Stimulated activated CD4-positive, alpha-beta T cell treated with anti-CD3 and anti-CD28 coated beads, Interleukin-15, amount 100 ng/mL, for 1 hour (primary cell): ENCODE measurements around the gene ADGRF5.

Experiments
- DNase-seq, 2 donors: peaks; one replicate each; pipeline ENCODE4 v3.0.0-alpha.2; 2020; ENCODE audit warnings: low read depth in 1 of 2, low spot score in 1 of 2

The ADGRF5 gene

DNA sequence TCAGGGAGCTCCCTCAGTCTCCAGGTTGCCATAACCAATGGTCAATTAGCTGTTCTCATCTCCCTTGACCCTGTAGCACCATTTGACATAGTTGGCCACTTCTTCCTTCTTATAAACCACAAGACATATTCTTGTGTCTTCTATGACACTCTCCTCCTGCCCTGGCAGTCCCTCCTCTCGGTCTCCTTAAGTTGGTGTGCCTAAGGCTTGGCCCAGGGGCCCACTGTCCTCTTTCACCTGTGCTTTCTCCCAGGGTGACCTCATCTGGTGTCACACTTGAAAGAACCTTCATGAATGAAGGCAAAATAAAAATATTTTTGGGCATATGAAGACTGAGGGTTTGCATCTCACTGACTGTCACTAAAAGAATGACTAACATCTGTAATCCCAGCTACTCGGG is 9.7 kb upstream of the ADGRF5 start:
- DNase-seq: no peak

DNA sequence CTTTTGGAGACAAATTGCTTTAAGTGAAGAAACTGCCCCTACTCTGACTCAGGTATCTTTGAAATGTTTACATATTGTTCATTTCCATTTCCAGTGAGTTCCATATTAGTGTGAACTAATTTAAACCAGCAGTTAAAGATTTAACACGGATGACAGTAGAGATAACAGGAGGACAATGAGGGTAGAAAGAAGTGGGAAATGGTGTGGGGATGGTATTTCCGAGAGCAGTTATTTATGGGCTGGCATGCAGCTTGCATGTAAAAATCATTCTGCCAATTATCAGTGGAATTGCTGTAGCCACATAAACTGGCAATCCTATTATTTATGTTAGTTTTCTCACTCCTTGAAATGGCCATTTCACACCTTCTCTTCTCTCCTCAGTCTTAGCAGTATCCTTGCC is 8.6 kb upstream of the ADGRF5 start:
- DNase-seq: no peak

DNA sequence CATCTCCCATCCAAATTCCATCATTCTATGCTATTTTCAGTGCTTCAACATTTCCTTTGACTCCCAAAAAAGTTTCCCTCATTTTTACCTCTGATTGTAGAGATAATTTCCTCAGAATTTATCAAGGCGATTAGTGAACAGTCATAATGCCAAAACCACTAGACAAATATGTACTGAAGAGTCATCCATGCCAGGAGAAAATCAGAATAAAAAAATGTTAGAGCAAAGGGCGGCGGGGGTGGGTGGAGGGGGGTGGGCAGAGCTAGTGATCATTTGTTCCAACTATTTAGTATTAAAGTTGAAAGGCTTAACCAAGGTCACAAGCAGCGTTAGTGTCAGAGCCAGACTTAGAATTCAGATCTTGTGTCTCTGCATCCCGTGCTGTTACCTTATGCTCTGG is 5.3 kb upstream of the ADGRF5 start:
- no peak for DNase-seq

DNA sequence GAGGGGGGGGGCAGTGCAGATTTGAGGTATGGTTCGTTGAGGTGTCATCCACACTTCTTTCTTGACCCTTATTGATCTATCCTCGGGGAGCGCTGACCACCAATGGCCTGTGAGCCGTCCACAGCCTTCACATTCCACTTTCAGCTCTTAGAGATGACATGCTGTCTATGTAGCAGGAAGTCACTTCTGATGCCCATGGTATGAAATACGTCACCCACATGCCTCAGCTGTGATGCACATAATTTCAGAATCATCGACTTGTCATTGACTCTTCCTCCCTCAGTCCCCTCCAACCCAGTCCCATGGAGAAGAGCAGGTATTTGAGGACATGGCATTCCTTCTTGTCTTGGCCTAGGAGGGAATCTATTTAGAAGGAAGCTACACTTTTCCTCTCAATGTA is 4.7 kb upstream of the ADGRF5 start:
- DNase-seq: no peak

DNA sequence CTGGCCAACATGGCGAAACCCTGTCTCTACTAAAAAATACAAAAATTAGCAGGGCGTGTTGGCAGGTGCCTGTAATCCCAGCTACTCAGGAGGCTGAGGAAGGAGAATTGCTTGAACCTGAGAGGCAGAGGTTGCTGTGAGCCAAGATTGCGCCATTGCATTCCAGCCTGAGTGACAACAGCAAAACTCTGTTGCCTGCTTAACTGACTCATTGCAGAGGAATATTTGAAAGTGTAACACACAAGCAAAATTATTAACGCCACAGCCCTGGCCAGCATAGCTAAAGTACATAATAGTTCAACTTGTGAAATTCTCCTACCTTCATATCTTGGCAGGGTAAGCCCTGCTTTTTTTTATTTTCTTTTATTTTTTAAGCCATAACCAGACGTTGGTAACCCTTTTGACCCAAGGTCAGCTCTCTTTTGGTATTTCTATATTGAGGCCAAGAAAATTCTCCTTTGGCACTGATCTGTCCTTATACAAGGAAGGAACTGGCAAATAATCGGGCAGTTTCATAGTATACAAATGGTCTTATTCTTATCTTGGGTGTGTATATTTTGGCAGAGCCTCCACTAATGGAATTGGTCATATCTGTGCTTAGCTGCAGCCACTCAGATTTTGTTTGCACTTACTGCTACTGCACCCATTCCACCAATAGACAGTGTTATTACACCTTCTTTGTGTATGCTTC is 4.0 kb upstream of the ADGRF5 start:
- no peak for DNase-seq

DNA sequence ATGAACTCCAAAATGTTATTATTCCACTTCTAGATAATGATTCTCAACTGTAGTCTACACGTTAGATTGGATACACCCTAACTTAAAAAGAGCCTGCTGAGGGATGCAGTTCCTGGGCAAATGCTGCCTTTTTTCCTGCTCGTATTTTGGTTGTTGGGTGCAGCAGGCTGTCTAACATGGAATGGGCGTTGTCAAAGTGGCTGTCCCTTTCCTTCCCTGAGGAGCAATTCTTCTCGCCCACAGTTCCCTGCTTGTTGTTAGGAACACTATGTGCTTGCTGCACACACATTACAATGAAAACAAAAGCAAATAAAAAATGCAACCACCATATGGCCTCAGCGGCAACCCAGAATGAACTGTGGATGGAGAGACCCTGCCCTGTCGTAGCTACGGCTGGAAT is 1.7 kb upstream of the ADGRF5 start:
- DNase-seq: no peak

DNA sequence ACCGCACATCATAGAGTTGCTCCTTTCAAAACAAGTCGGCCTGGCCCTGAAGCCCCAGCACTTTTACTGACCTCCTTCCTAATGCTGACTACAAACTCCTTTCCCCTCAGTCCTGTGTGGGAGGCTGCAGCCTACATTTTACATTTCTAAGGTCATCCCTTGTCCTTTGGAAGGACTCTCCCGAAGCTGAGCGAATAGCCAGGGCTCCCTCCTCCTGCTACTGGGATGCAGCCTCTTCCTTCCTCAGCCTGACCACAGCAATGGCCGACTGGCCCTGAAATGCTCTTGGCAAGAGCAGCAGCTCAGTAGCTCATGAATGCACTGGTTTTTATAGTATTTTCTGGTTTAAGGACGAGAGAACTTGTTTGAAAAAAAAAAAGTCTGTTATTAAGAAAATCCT is 679 bp downstream of the ADGRF5 start:
- no peak for DNase-seq

DNA sequence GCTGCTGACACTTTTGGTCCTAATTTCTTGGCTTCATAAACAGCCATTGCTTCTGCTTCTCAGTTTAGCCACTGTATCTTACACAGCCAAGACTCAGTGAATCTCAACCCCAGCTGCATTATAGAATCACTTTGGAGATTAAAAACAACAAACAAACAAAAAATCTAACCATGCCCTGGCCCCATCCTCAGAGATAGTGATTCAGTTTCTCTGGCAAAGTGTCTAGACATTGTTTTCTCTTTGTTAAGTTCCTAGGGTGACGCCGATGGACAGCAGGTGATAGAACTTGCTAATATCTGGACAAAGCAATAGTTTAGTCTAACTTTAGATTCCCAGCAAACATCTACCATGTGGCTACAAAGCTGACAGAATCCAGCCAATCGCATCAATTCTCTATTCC is 2.9 kb downstream of the ADGRF5 start:
- no peak for DNase-seq

DNA sequence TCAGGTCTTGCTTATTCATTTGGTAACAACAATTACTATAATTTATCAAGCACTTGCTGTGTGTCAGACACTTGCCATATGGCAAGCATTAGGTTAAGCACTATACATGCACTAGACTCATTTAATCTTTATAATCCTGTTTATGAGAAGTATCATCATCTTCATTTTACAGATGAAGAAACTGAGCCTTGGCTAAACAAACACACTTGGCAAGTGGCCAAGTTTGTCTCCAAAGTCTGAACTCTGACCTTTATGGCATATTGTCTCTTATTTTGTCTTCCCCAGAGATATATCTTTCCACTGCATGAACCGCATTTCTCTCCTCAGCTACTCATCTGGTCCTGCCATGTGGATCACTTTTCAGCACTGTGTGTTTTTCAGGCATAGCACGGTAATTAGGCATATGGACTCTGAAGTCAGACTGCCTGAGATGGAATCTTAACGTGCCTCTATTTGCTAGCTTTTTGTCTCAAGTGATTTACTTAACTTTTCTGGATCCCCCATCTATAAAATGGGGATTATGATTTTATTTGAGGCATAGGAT is 4.7 kb downstream of the ADGRF5 start:
- no peak for DNase-seq

DNA sequence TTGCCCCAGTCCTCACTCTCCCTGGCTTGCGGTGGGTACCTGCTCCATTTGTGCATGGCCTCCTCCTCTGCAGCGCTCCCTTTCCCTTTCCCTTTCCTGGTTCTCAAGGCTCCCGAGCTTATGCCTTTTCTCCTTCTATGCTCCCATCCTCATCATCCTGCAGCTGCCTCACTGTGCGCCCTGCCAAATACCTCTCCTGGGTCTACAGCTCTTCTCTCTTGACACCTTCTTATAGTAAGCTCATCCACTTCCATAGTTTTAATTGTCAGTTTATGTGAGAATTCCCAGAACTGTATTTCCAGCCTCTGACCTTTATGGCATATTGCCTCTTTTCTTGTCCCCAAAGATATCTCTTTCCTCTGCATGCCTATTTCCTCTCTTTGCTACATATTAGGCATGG is 5.9 kb downstream of the ADGRF5 start:
- no peak for DNase-seq

DNA sequence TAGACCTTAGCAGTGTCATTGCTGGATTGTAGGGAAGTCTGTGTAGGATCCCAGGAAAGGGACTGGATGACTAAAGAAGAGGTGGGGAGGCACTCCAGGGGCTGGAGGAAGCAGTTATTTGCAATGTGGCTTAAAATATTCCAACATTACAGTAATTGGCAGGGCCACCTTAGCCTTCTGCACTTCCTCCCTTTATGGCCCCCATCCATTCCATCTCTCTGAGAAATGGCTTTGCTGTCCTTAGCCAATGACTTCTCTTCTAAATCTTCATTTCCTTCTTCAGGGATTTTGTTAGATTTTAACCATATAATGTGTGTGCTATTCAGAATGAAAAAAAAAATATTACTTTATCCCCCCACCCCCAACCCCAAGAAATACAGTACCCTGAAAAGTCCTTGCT is 6.4 kb downstream of the ADGRF5 start:
- no peak for DNase-seq

DNA sequence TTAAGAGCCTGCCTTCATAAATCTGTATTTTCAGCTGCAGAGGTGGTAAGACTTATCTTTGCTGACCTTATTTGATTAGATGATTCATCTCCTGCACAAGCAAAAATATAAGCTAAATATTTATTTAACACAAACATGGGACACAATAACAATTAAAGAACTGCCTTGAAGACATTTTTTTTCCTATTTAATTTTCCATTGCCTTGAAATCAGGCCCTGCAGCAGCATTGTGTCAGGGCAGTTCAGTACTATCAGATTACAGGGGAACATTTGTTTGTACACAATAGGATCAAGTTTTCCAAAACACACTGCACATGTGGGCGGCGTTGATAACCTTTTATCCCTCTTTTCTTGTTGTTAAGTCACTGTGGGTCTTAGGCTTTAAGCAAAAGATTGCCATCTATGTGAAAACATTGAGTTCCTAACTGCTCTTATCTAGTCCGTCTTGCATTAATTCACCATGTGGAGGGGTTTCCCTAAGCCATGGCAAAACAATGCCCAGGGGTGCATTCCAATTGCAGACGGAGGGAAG is 7.4 kb downstream of the ADGRF5 start:
- DNase-seq: no peak

DNA sequence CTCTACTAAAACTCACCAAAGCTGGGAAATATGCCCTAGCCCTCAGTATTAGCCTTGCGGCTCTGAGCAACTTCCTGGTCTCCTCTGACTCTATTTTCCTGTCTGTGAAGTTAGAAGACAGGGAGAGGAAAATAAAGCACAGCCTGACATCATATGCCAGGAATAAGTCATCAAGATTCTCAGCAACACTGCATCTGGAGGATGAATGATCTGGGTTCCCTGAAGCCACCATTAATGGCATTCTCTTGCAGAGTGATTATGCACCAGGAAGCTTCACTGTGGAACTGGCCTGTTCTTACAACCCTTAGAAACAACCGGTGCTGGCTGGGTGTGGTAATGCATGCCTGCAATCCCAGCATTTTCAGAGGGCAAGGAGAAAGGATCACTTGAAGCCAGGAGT is 12.4 kb downstream of the ADGRF5 start:
- no peak for DNase-seq

DNA sequence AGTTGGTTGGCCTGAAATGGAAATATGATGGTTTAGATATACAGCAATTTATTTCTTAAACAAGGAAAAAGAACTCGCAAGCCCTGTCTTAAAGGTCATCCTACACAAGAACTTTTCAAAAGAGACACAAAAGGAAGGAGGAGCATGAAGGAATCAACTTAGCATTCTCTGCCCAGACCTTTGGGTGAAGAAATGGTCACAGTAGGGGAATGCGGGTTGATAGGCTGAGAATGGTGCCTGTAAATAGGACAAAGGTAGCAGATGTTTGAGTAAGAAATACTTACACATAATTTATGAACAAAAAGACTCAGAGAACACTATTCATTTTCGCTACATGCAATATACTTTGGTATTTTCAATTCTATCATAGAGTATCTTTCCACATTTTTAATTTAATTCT is 15.0 kb downstream of the ADGRF5 start:
- DNase-seq: no peak

DNA sequence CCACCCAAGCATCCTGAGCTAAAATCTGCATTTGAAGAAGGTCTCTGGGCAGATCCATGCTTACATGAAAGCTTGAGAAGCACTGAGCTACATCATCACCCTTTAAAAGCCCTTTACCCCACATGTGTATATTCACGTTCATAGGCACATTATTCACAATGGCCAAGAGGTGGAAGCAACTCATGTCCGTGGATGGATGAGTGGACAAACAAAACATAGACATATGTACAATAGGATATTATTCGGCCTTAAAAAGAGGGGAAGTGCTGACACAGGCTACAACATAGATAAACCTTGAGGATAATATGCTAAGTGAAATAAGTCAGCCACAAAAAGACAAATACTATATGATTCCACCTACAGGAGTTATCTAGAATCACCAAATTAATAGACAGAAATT is 17.6 kb downstream of the ADGRF5 start:
- no peak for DNase-seq

DNA sequence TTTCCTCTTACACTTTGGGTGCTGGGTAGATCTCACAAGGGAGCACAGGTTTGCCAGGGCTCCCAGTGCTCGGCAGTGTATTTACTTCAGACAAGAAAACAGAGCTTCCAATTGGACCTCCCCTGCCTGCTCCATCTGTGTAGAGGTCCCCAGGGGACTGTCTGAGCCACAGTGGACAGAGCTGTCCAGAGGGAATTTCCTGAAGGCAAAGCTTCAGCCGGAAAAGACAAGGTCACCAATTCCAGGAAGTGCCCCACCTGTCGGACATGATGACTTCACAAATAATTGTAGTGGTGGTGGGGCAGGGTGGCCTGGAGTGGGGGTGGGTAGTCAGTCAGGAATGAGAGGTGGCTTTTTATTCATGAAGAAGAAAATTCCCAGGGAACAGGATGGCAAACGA is 18.6 kb downstream of the ADGRF5 start:
- no peak for DNase-seq

DNA sequence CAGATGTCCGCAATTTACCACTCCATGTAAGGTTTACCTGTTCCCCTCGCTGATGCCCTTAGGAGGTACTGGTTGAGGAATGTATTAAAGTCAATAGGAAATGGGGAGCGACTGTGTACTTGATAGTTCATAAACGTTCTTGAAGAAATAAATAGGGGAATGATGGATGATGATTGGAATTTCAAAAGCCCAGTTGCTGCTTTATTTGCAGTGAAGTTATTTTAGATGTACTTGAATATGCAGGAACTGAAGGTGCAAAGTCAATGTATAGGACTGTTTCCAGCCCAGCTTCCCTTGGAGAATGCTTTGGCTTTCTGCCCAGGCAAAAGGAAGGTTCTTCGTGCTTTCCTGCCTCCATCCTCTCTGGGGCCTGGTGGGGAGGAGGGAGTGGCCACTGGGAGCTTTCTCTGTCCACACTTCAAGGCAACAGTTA is 19.8 kb downstream of the ADGRF5 start:
- DNase-seq: no peak

DNA sequence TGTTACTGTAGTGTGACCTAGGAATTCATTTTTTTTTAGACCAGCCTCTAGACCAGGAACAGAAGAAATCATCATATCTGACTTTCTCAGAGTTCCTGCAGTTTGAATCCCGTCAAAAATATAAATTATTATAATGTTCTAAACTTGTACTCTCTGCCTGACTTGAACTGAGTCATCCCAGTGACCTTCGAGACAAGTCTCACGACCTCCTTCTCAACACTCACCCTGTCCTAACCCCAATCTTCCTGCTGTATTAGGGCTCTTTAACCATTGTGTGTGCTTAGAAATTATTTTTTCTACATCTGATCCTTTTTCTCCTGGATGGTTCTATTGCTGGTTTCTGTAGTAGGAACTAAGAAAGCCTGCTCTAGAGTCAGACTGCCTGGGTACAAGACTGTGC is 21.5 kb downstream of the ADGRF5 start:
- no peak for DNase-seq

DNA sequence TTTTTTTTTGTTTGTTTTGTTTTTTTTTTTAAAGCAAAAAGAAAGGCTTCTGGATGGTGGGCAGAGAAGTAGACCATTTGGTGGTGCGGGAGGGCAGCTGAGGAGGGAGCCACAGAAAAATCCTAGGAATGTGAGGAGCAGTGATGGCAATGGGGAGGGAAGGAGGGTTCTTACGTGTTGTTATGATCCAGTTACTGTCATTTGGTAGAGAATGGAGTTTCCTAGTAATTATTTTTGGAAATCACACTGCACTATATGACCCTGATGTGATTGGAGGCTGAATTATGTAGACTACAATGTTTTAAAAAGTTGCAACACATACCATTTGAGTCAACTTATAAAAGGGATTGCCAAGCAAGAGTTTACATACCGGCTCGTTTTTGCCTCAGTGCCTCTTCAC is 22.1 kb downstream of the ADGRF5 start:
- no peak for DNase-seq

DNA sequence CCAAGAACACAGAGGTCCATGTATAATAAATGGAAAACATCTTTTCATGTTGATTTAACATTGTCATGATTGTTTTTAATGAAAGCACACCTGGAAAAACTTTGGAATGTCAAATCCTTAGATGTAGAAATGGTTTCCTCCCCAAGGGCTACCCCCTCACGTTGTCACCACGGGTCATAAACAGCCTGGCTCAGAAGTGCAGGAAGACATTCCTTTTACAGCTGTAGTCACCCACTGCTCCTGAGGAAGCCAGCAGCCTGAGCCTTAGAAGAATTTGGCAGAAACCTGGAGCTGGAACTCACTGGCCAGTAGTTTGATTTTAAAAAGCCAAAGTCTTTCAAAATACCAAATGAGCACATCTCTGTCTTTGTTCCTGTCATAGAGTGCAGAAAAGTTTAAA is 23.7 kb downstream of the ADGRF5 start:
- no peak for DNase-seq

DNA sequence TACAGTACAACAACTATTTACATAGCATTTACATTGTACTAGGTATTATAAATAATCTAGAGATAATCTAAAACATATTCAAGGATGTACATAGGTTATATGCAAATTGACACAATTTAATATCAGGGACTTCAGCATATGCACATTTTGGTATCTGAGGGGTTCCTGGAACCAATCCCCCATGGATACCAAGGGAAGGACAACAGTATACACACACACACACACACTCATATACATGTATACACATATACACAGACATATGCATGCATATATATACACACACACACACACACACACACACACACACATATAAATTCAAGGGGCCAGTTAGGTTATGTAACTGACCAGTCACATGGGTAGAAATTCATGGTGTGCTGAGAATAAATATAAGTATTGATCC is 24.9 kb downstream of the ADGRF5 start:
- no peak for DNase-seq

DNA sequence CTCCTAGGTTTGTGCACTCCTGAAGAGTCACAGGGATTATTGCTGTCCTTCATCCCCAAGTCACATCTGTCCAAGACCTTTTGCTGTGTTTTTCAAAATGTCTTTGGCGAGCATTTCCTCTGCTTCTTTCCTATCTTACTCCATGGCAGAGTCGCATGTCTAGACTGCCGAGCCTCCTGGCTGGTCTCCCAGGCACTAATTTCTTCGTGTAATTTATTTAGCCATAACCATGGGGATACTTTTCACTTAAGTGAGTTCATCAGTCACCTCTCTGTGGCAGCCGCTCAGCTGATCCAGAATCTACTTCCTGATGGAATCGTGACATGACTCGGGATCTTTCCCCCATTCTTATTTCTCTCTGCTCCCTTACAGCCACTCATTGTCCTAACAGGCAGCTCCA is 25.8 kb downstream of the ADGRF5 start:
- no peak for DNase-seq

DNA sequence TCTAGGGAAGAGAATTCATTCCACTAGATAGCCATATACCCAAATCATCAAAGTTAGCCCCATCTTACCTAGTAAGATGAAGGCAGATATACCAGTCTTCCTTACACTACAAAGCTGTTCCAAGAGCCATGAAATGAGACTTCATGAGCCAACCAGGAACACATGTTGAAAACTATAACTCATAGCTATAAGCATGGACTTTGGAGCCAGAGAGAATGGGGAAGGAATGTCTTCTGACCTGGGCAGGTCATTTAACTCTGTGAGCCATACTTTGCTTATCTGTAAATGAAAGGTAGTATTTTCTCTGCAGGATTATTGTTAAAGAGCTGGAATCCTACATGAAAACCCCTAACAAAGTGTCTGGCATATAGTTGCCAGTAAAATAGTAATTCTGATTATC is 27.3 kb downstream of the ADGRF5 start:
- DNase-seq: no peak
